Gastrocnemius medialis (tissue), 4 donors: ENCODE measurements around the gene OSGEP. TPM values are rescaled to one million over a fixed set of nuclear protein-coding genes. Genes with fewer than 3 reads are reported as not detected.

ENCODE experiments used
- ATAC-seq, 2 donors: fragments of 150-250 bp; one replicate each; pipeline ENCODE4 v1.9.1; 2016
- DNase-seq, 2 donors: peaks; one replicate each; pipeline ENCODE4 v3.0.0-alpha.2; 2019
- H3K27ac ChIP-seq, 4 donors: fragments of 200-600 bp; sonication (generic); 1 replicate in 1 of 4; 2 replicates in 3 of 4; pipeline ENCODE4 v1.5.1; 2016 to 2018; ENCODE audit warnings: mild to moderate bottlenecking in 2 of 4, moderate library complexity in 1 of 4
- H3K27me3 ChIP-seq, 3 donors: fragments of 200-600 bp; sonication (generic) in 2 of 3; 1 replicate in 1 of 3; 2 replicates in 2 of 3; pipeline versions ENCODE4 v1.5.1 to v1.6.0; 2016 to 2019; ENCODE audit warnings: mild to moderate bottlenecking in 1 of 3, moderate library complexity in 1 of 3
- H3K36me3 ChIP-seq, 2 donors: fragments of 200-600 bp; sonication (generic) in 1 of 2; one replicate each; pipeline ENCODE4 v1.5.1; 2017 to 2018
- H3K4me1 ChIP-seq, 2 donors: fragments of 200-600 bp; sonication (generic) in 1 of 2; one replicate each; pipeline ENCODE4 v1.5.1; 2016 to 2017; ENCODE audit warnings: mild to moderate bottlenecking in 2 of 2
- H3K4me3 ChIP-seq, 4 donors: fragments of 200-600 bp; sonication (generic) in 3 of 4; 1 replicate in 1 of 4; 2 replicates in 3 of 4; pipeline ENCODE4 v1.5.1; 2016 to 2019; ENCODE audit warnings: mild to moderate bottlenecking in 2 of 4
- H3K9me3 ChIP-seq, 3 donors: fragments of 200-600 bp; sonication (generic) in 2 of 3; 1 replicate in 1 of 3; 2 replicates in 2 of 3; pipeline ENCODE4 v1.5.1; 2016 to 2019
- CTCF ChIP-seq, 5 experiments: fragments of 450-650 bp in 3 of 5; fragments of 200-600 bp in 2 of 5; sonication (generic) in 2 of 5; IDR thresholded peaks in 4 of 5; conservative IDR thresholded peaks in 1 of 5; 1 replicate in 4 of 5; 2 replicates in 1 of 5; pipeline ENCODE4 v1.5.1; 2016 to 2019; ENCODE audit warnings: antibody characterized with exemption in 5 of 5, mild to moderate bottlenecking in 3 of 5, moderate library complexity in 3 of 5
- POLR2A ChIP-seq, 2 donors: fragments of 450-650 bp; IDR thresholded peaks; one replicate each; pipeline ENCODE4 v1.6.1; 2017; ENCODE audit warnings: antibody characterized with exemption in 2 of 2, mild to moderate bottlenecking in 2 of 2, moderate library complexity in 2 of 2
- in situ Hi-C, 4 donors: fragments of 200-750 bp; cut with MboI; loops; one replicate each; pipeline versions ENCODE4 v1.15.0 to v1.8.0; 2017; ENCODE audit warnings: low sequenced_read_pairs in 4 of 4
- intact Hi-C: fragments of 100-400 bp; cut with DNase I; formaldehyde crosslinking; loops from one replicate; pipeline ENCODE4 v1.15.1; 2023; ENCODE audit warnings: low total_unique reads
- total RNA-seq, 4 donors: library from RNA; depleted of rRNA; stranded (reverse); fragments of >200 nt; gene quantifications; one replicate each; pipeline versions ENCODE4 v1.1.0 to v1.2.3, GENCODE V29; 2016

The OSGEP gene
- total RNA-seq, 4 donors from 2014 or later = 15.8 to 21.7 (median 20.5) TPM

DNA sequence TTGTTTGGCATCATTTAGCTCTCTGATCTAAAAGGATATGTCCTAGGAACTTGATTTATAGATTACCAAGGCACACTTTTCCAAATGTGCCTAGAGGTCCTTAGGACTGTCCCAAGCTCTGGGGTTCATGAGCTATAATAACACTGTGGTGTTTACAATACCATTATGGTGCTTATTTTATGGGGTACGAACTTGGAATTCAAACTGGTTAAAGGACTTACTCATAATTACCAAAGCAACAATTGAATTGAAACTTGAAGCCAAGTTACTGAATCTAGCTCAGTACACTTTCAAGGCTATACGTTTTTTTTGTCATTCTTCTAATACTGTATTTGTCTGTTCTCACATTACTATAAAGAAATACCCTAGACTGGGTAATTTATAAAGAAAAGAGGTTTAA lies 31.7 kb downstream of the OSGEP start:
- H3K27me3 ChIP-seq = no peaks in the 10 kb centered on the region
- in situ Hi-C loops = loop anchor here in 2 of 4 donors (25.0 kb wide), 1 partner anchor 189 kb away; no protein-coding TSS in a partner anchor
- DNase-seq = no peak
- H3K27ac ChIP-seq = no peak overlapping the region
- H3K9me3 ChIP-seq = no peaks in the 10 kb centered on the region
- no peak for TF ChIP-seq CTCF (IDR thresholded peaks at IDR 0.05 in 4 of 5, conservative IDR thresholded peaks at IDR 0.05 in 1 of 5)
- TF ChIP-seq POLR2A (IDR thresholded peaks at IDR 0.05) = no peak
- no peak overlapping the region for H3K4me3 ChIP-seq
- peaks cover 5 to 8% of the 10 kb centered on the region in 2 donors for H3K4me1 ChIP-seq
- intact Hi-C loops = no loop called here
- no peak for ATAC-seq
- H3K36me3 ChIP-seq = no peaks in the 10 kb centered on the region

DNA sequence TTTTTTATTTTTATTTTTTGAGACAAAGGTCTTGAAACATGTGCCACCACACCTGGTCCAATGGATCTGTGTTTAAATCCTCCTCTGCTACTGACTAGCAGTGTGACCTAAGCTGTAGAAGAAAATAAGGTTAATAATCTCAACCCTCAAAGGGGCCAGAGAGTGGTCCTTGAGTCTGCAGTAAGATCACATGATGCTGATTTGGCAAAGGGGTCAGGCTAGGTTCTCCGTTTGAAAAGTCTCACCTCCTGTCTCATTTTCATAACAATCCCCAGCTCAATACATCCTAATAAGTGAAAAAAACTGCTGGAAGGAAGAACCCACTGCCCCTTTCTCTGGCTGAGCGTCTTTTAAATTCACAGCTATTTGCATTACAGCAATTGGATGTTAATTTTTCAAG lies 33.3 kb downstream of the OSGEP start:
- H3K27me3 ChIP-seq = no peaks in the 10 kb centered on the region
- in situ Hi-C loops = loop anchor here in 2 of 4 donors (25.0 kb wide), 1 partner anchor 191 kb away; no protein-coding TSS in a partner anchor

DNA sequence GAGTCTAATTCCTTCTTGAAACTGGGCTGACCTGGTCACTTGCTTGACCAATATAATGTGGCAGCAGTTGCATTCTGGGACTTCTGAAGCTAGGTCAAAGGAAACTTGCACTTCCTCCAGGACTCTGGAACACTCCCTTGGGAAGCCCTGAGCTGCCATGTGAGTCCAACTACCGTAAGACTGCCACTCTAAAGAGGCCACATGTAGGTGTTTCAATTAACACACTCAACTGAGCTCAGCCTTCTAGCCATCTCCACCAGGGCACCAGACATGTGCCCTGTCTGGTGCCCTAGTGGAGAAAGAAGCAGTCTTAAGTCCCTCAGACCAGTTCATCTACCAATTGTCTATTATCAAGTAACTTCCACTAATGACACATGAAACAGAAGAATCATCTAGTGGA lies 35.2 kb downstream of the OSGEP start:
- Histone ChIP-seq H3K9me3 (no peaks in the 10 kb centered on the region), H3K27me3 (no peaks in the 10 kb centered on the region), H3K27ac (peak overlapping the region in 3 of 4 donors; percentile 23 to 54 (median 48)), H3K36me3 (no peaks in the 10 kb centered on the region), H3K4me1 (peaks cover 0 to 8% of the 10 kb centered on the region in 2 donors), H3K4me3 (no peak overlapping the region)
- ATAC-seq = no peak
- intact Hi-C loops (no loop called here), in situ Hi-C loops (loop anchor here in 3 of 4 donors (10.0 to 25.0 kb wide), 2 partner anchors 45 to 193 kb away; partner anchors contain the start of genes PIP4P1 (in 1 of the 3) and PNP (in 1 of the 3))
- TF ChIP-seq CTCF (IDR thresholded peaks at IDR 0.05 in 4 of 5, conservative IDR thresholded peaks at IDR 0.05 in 1 of 5) (no peak), POLR2A (IDR thresholded peaks at IDR 0.05) (no peak)
- DNase-seq = no peak

More for the DNA sequence above, 33.3 kb downstream of the OSGEP start:
- ATAC-seq = no peak
- H3K9me3 ChIP-seq = no peaks in the 10 kb centered on the region
- no peak overlapping the region for H3K4me3 ChIP-seq
- peaks cover 0 to 8% of the 10 kb centered on the region in 2 donors for H3K4me1 ChIP-seq
- intact Hi-C loops = no loop called here
- TF ChIP-seq POLR2A (IDR thresholded peaks at IDR 0.05) = no peak
- TF ChIP-seq CTCF (IDR thresholded peaks at IDR 0.05 in 4 of 5, conservative IDR thresholded peaks at IDR 0.05 in 1 of 5) = no peak
- no peak for DNase-seq
- H3K36me3 ChIP-seq = no peaks in the 10 kb centered on the region
- H3K27ac ChIP-seq = no peak overlapping the region

DNA sequence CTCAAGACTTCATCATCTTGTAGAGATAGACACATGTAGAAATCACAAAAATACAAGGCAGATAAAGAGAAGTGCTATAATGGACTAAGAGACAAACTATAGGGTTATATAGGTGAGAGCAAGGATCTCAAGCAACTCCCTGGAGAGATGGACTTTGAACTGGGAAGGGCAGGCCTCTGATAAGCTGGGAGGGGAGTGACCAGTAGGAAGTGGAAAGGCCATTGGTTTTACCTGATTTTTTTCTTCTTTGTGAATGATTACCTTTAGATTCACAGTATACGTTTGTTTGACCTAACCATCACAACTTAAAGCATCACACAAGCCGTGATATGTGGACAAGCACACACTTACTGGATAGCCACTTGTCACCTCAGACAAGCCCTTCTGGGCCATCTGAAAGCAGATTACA lies 36.1 kb downstream of the OSGEP start:
- peaks cover 6 to 12% of the 10 kb centered on the region in 2 donors for H3K4me1 ChIP-seq
- ATAC-seq = no peak
- intact Hi-C loops = no loop called here

More for the DNA sequence above, 36.1 kb downstream of the OSGEP start:
- no peak for DNase-seq
- TF ChIP-seq CTCF (IDR thresholded peaks at IDR 0.05 in 4 of 5, conservative IDR thresholded peaks at IDR 0.05 in 1 of 5) (no peak), POLR2A (IDR thresholded peaks at IDR 0.05) (no peak)
- in situ Hi-C loops = loop anchor here in 3 of 4 donors (10.0 to 25.0 kb wide), 2 partner anchors 46 to 194 kb away; partner anchors contain the start of genes PIP4P1 (in 1 of the 3) and PNP (in 1 of the 3)
- Histone ChIP-seq H3K27me3 (no peaks in the 10 kb centered on the region), H3K9me3 (no peaks in the 10 kb centered on the region), H3K36me3 (no peaks in the 10 kb centered on the region), H3K4me3 (no peak overlapping the region), H3K27ac (peak overlapping the region in 2 of 4 donors; percentile 33 to 46)
